OCI-LY7 (cell line): Measurements from ENCODE around the gene RAE1.

Source experiments
- EZH2phosphoT487 ChIP-seq: fragments of 200-600 bp; sonication (generic); IDR thresholded peaks from 2 replicates; pipeline ENCODE4 v1.6.1; 2018; ENCODE audit warnings: low read depth, borderline replicate concordance, mild to moderate bottlenecking, mixed run types, antibody characterized with exemption, low read length, moderate library complexity, mixed read lengths
- TF ChIP-seq, protein P1 (sequence below): fragments of 200-600 bp; sonication (generic); conservative IDR thresholded peaks from 2 replicates; pipeline ENCODE4 v1.5.1; 2014; ENCODE audit warnings: mild to moderate bottlenecking, antibody characterized with exemption, low read length, moderate library complexity, mixed read lengths

- TF ChIP-seq, protein P1, sequence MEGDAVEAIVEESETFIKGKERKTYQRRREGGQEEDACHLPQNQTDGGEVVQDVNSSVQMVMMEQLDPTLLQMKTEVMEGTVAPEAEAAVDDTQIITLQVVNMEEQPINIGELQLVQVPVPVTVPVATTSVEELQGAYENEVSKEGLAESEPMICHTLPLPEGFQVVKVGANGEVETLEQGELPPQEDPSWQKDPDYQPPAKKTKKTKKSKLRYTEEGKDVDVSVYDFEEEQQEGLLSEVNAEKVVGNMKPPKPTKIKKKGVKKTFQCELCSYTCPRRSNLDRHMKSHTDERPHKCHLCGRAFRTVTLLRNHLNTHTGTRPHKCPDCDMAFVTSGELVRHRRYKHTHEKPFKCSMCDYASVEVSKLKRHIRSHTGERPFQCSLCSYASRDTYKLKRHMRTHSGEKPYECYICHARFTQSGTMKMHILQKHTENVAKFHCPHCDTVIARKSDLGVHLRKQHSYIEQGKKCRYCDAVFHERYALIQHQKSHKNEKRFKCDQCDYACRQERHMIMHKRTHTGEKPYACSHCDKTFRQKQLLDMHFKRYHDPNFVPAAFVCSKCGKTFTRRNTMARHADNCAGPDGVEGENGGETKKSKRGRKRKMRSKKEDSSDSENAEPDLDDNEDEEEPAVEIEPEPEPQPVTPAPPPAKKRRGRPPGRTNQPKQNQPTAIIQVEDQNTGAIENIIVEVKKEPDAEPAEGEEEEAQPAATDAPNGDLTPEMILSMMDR = no peak
- no peak for TF ChIP-seq EZH2phosphoT487
These were observed 20.3 kb downstream of the RAE1 start for GRCh38 chr20:57371363-57371762.
